Activated CD4-positive, CD25-positive, alpha-beta regulatory T cell treated with anti-CD3 and anti-CD28 coated beads, Interleukin-2, amount 50 U/mL, for 24 hours (primary cell): ENCODE results near the gene SUGP1.

Experiments
- ATAC-seq, 2 donors: fragments of 150-1000 bp; cut with Tn5 transposase; one replicate each; pipeline ENCODE4 v1.10.0; 2021; ENCODE audit warnings: mild to moderate bottlenecking in 1 of 2, moderate library complexity in 1 of 2

SUGP1 gene

DNA sequence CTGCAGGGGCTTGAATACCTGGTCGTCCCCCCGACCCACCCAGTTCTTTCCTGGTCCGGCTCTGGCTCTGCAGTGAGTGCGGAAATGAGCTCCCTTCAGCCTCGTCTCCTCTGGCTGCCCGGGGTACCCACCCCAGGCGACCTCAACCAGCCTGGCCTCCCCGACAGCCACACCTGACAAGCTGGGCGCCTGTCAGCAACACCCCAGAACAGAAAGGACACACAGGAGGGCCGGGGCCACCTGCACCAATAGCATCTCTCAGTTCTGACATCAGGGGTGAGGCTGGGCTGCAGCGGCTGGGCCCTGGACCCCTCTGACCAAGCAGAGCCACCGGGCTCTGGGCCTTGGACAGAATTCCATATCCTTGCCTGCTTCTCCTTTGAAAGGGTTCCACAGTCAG is 19.7 kb downstream of the SUGP1 start:
- no peak for ATAC-seq

DNA sequence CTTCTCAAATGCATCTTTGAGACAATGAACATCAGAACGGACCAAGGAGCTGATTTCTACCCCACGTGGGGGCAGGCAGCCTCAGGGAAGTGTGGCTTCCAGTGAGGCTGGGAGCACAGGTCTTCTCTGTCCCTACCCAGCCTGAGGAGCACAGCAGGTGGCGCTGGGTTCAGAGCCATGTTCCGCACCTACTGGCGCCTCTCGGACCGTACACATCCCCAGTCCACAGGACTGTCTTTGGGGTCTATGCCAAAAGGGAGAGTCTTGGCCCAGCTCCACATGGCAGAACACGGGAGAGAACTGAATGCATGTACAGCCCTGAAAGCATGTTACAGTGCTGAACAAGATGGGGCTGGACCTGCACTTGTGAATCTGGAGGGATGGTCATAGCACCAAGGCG is 22.6 kb downstream of the SUGP1 start:
- no peak for ATAC-seq

DNA sequence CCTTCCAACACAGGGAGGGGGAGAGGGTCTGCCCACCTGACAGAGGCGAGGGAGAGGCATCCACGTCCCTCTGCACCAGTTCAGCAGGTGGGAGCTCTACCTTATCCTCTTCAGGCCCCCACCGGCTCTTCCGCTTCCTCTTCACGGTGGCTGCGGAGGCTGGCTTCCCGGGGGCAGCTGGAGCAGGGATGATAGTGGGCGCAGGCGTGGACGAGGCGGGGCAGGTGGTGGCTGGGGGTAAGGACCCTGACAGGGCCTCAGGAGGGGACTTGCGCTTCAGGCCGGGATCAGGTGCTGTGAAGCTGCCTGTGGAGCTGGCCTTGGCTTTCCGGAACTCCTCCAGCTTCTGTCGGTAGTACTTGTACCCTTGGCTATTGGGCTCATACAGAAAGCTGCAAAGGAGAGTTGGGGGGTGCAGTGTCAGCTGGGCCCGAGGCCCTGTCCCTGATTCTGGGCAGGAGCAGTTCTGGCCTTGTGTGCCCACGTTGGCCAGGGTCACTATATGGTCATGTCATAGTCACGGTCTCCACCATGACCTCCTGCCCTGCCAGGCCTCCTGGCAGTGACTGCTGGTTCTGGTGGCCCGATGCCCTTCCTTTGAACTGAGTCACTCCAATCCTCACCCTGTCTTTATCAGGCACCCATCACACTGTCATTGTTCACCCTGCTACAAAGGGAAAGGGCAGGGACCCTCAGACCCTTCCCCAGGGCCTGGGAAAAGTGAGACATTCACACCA is 23.2 kb downstream of the SUGP1 start:
- ATAC-seq = no peak

DNA sequence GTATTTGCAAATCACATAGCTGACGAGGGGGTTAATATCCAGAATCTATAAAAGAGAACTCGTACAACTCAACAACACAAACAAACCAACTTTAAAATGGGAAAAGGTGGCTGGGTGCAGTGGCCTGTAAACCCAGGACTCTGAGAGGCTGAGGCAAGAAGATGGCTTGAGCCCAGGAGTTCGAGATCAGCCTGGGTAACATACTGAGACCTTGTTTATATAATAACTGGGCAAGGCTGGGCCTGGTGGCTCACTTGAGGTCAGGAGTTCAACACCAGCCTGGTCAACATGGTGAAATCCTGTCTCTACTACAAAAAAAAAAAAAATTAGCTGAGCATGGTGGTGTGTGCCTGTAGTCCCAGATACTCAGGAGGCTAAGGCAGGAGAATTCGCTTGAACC is 25.4 kb downstream of the SUGP1 start:
- ATAC-seq = no peak

- no peak for ATAC-seq
Measured at GRCh38 chr19:19292607-19293006, 27.7 kb downstream of the SUGP1 start.

DNA sequence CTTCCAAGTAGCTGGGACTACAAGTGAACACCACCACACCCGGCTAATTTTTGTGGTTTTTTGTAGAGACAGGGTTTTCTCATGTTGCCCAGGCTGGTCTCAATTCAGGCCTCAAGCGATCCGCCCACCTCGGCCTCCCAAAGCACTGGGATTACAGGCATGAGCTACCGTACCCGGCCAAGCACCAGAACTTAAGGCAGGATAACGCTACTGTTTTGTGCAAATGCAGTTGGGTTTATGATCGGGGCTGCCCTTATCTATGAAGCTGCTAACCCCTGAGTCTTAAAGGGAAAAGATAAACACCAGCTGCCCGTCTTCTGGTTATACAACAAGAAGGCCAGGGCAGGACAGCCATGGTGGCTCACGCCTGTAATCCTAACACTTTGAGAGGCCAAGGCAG is 34.6 kb downstream of the SUGP1 start:
- no peak for ATAC-seq

- ATAC-seq = no peak
Measured at GRCh38 chr19:19280561-19280960, 39.7 kb downstream of the SUGP1 start.

DNA sequence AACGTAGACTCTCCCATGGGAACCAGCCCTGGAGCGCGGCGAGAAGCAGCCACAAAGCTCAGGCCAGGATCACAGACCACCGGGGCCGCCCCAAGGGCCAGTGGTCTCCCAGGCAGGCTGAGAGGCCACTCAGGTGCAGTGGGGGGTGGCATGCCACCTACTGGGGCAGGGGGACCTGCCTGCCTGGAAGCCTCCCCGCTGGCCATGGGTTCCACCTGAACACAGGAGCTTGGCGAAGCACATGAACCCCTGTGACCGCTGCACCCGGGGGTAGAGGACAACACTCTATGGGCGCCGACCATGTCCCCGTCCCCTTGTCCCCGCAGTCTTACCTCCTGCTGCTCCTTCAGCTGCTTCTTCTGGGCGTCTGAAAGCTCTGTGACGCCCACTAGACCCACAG is 40.5 kb downstream of the SUGP1 start:
- ATAC-seq = no peak

DNA sequence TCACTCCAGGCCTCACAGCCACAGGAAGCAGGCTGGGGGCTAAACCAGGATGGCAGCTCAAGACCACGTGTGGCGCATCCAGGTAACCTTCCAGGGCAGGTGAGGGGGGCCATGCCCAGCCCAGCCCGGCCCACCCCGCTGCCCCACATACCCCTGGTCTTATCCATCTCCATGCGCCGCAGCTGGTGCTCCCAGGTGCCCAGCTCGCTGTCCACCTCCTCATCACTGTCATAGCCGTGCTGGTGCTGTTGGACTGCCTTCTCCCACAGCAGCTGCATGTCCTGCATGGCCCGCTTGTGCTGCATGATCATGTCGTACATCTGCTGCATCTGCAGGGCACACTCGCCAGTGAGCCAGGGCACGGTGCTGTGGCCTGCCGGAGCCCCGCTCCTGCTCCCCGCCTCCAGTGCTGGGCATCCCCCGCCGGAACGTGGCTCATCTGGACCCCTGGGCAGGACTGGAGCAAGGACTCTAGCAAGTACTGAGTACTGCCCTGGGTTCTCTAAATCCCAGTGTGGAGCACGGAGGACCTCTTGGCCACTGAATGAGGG is 41.2 kb downstream of the SUGP1 start:
- ATAC-seq = no peak

DNA sequence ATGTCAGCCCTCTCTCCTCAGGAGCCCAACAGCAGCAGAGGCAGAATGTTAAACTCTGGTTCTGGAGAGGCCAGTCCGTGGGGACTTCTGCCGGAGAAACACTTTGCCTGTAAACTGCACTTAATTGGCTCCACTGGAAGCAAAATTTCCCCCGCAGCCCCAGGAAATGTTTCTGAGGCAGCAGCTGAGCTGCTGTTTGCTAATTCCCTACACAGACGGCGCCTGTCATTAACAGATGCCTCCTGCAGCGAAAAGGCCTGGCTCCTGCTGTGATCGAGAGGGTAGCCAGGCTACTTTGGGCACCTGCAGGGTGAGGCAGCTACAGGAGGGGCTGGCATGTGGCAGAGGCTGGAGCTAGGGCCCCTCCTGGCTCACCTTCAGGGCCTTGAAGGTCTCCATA is 42.0 kb downstream of the SUGP1 start:
- no peak for ATAC-seq

- ATAC-seq = no peak
Measured at GRCh38 chr19:19276851-19277250, 43.5 kb downstream of the SUGP1 start.

DNA sequence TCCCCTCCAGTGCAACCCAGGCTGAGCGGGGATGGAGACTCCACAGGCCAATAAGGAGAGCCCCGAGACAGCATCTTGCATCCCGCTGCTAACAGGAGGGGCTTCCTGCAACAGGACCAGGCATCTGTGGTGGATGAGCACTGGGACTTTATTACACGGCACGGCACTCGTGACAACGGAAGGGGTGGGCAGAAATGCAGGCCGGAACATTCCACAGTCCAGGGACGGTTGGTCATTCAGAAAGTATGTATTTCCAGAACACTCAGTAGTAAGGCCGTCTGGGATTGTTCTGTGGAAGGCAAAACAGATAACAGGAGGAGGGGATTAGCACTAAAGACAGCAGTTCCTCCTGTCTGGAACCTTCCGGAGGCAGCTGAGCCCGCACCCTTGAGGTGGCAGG is 43.9 kb downstream of the SUGP1 start:
- ATAC-seq = no peak

DNA sequence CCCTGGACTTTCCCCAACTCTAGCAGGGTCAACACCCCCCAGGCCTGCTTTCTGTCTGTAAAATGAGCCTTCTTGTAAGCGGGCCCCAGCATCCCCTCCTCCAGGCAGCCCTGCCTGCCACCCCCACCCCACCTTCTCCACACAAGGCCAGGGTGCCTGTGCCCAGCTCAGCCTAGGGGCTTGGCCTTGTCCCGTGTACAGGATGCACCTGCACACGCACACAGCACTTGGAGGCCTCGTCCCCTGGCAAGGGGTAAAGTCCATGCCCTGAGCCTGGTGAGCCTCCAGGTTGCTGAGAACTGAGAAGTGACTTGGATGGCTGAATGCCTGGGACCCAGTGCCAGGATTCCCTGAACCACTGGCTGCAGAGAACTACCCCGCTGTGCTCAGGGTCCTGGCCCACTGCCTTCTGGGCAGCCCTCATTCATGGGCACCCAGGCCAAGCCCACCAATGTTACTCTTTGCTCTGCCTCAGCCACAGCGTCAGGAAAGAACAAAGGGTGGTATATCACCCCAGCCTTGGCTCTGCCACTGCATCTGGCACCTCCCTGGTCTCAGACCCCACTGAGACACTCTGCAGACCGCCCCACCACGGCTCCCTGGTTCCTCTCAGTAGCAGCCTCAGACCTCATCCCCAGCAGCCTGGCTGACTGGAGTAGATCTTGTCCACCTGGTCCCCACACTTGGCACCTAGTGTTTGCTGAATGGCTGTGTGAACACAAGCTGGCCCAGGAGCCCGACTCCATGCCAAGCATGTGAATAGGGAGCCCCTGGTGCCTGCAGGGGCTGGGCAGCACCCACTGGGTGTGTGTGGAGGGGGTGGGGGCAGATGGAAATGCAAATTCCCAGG is 45.4 kb downstream of the SUGP1 start:
- ATAC-seq = no peak

- ATAC-seq = no peak
Measured at GRCh38 chr19:19274146-19274545, 46.2 kb downstream of the SUGP1 start.

GRCh38 chr19:19271828-19272599 is 48.3 kb downstream of the SUGP1 start:
- no peak for ATAC-seq

DNA sequence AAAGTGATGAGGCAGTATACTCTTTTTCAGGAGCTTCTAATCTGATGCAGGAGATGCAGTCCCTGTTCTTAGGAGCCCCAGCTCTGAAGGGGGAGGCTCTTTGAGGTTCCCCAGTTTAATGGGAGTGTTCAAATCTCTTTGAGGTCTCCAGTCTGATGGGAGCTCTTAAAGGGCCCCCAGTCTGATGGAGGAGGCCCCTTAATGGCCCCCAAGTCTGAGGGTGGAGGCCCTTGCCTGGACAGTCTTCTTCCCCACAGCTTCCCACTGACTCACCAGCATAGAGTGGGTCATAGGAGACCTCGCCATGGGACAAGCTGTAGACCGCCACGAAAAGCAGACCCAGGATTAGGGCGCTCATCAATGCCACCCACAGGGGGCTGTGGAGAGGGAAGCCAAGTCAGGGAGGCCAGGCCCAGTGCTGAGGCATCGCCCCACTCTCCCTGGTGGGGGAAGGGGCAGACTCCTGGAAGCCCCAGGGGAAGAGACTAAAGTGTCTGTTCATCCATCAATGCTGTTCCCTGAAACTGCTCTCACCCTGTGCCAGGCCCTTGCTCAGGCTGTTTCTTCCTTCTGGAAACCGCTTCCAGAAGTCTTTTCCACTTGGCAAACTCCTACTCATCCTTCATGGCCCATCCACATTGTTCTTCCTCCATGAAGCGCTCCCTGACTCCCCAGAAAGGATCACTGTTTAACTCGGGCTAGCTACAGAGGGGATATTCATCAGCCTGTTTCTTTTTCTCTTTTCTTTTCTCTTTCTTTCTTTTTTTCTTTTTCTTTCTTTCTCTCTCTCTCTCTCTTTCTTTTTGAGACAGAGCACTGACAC is 49.3 kb downstream of the SUGP1 start:
- no peak for ATAC-seq

DNA sequence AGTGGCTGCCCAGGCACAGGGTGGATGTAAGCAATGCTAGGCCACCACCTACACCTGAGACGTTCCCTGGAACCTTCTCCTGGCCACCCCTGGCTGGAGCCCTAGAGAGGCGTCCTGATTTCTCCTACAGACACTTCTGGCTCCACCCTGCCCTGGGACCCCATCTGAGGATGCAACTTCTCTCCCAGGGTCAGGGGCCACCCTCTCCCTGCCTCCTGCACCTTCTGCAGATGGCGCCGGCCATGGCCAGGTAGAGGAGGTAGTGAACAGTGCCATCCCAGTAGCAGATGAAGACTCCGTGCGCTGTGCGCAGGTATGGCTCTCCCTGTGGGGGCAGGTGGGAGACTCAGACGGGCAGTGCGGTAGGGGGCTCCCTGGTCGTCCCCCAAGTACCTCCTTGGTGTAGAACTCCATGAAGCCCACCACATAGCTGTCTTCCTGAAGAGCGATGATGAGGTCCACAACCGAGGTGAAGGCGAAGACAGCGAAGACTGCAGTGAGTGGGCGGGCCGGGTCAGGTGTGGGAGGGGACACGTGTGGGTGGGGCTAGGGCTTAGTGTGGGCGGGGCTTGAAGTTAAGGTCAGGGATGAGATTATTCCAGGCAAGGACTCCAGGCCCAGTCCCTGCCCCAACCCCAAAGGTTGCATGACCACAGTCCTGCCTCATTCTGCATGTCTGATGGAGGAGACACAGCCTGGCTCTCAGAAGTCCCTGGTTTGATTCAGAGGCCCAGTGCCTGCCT is 50.2 kb downstream of the SUGP1 start:
- ATAC-seq = no peak

DNA sequence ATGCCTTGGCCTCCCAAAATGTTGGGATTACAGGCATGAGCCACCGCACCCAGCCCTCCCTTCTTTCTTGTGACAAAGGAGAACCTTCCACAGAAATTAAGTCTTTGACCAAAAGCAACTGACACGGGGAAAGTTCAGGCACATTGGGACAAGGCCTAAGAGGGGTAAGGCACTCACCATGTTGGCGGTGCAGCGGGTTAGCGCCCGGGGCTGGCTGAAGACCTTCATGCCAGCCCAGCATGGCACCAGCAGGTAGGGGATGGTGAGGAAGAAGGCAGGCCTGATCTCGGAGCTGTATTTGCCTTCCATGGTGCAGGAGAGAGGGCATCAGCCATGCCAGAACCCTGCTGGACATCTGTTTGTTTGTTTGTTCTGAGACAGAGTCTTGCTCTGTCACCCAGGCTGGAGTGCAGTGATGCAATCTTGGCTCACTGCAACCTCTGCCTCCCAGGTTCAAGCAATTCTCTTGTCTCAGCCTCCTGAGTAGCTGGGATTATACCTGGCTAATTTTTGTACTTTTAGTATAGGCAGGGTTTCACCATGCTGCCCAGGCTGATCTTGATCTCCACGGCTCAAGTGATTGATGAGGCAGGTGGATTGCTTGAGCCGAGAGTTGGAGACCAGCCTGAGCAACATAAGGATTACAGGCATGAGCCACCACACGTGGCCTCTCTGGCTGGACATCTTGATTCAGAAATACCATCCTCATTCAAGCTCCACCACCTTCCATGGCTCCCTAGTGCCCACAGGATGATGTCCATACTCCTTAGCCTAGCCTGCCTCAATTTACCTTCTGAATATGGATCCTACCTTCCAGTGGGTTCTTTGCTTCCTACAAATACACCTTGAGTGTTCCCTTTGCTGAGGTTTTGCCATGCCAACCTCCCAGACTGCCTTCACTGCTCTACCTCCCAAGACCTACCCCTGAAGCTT is 51.6 kb downstream of the SUGP1 start:
- ATAC-seq = no peak

- no peak for ATAC-seq
Measured at GRCh38 chr19:19267305-19267704, 53.0 kb downstream of the SUGP1 start.

DNA sequence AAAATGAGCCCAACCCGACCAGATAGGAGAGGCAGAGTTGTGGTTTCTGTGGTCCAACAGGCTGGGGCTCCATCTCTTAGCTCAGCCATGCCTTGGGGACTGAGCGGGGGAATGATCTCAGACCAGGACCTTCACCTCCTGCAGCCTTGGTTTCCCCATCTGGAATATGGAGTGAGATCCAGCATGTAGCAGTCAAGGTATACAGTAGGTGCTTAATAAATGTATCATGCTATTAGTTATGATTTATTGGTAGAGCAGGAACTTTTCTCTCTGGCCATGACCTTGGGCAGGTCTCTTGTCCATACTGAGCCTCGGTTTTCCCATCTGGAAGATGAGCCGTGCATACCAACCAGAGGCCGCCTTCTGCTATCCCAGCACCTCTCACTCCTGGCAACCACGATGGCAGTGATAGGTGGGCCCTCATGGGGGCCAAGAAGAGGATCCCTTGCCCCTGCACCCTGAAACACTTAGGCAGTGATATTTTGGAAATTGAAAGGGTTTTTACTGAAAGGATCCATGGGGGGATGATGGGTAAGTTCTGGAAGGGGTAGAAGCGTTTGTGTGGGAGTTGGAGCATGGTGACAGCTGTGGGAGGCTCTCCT is 56.3 kb downstream of the SUGP1 start:
- no peak for ATAC-seq
